ENCODE measurements around the gene ATOH8. TPM values are rescaled to one million over a fixed set of nuclear protein-coding genes. Genes with fewer than 3 reads are reported as not detected.

Gene ATOH8
- total and polyA plus RNA-seq, 9 donors = 9.4 to 37.7 (median 29.6) TPM

GRCh38 chr2:85719609-85720240 is 34.1 kb upstream of the ATOH8 start:
- Histone ChIP-seq H3K27ac (no peak overlapping the region), H3K27me3 (no peaks in the 10 kb centered on the region), H3K36me3 (no peaks in the 10 kb centered on the region), H3K9me3 (no peaks in the 10 kb centered on the region), H3K4me3 (no peak overlapping the region), H3K4me1 (ENCODE audit: insufficient read depth) (peaks cover 9% of the 10 kb centered on the region)
- DNase-seq = no peak
- intact Hi-C loops (cut with DNase I) = loop anchor here in 1 of 4 donors (10.0 kb wide), 1 partner anchor 355 kb away; no protein-coding TSS in a partner anchor
- 82 to 90% (median 87%) methylated on average over 6 of the region's 6 CpGs for WGBS, 3 donors
- TF ChIP-seq POLR2A (IDR thresholded peaks at IDR 0.05) (no peak), EP300 (IDR thresholded peaks at IDR 0.05) (no peak), CTCF (IDR thresholded peaks at IDR 0.05) (no peak)

GRCh38 chr2:85720533-85720932 is 33.3 kb upstream of the ATOH8 start:
- intact Hi-C loops (cut with DNase I) = loop anchor here in 1 of 4 donors (10.0 kb wide), 1 partner anchor 354 kb away; no protein-coding TSS in a partner anchor
- H3K9me3 ChIP-seq = no peaks in the 10 kb centered on the region
- no peak for DNase-seq
- no peak for TF ChIP-seq EP300 (IDR thresholded peaks at IDR 0.05)
- 87 to 93% (median 93%) methylated on average over 1 of the region's 1 CpG for WGBS, 3 donors
- H3K4me3 ChIP-seq = no peak overlapping the region
- no peak overlapping the region for H3K27ac ChIP-seq
- peaks cover 9% of the 10 kb centered on the region for H3K4me1 ChIP-seq (ENCODE audit: insufficient read depth)
- H3K36me3 ChIP-seq = no peaks in the 10 kb centered on the region
- no peaks in the 10 kb centered on the region for H3K27me3 ChIP-seq

- Histone ChIP-seq H3K27ac (no peak overlapping the region), H3K4me3 (no peak overlapping the region), H3K27me3 (no peaks in the 10 kb centered on the region), H3K4me1 (ENCODE audit: insufficient read depth) (peaks cover 9% of the 10 kb centered on the region), H3K9me3 (no peaks in the 10 kb centered on the region), H3K36me3 (no peaks in the 10 kb centered on the region)
- no peak for DNase-seq
- whole genome bisulfite sequencing, 3 donors = 92 to 94% (median 94%) methylated on average over 4 of the region's 4 CpGs
- TF ChIP-seq EP300 (IDR thresholded peaks at IDR 0.05) (no peak), POLR2A (IDR thresholded peaks at IDR 0.05) (no peak), CTCF (IDR thresholded peaks at IDR 0.05) (no peak)
- intact Hi-C loops (cut with DNase I) = loop anchor here in 1 of 4 donors (10.0 kb wide), 1 partner anchor 353 kb away; no protein-coding TSS in a partner anchor
These were observed 32.1 kb upstream of the ATOH8 start for GRCh38 chr2:85721641-85722040.

- 56 to 78% (median 74%) methylated on average over 6 of the region's 6 CpGs for WGBS, 3 donors
- intact Hi-C loops (cut with DNase I) = loop anchor here in 1 of 4 donors (10.0 kb wide), 1 partner anchor 352 kb away; no protein-coding TSS in a partner anchor
These were observed 31.3 kb upstream of the ATOH8 start for GRCh38 chr2:85722519-85722918.

More at GRCh38 chr2:85722519-85722918, 31.3 kb upstream of the ATOH8 start:
- H3K36me3 ChIP-seq = no peaks in the 10 kb centered on the region
- peaks cover 9% of the 10 kb centered on the region for H3K4me1 ChIP-seq (ENCODE audit: insufficient read depth)
- H3K9me3 ChIP-seq = no peaks in the 10 kb centered on the region
- H3K27ac ChIP-seq = no peak overlapping the region
- H3K4me3 ChIP-seq = no peak overlapping the region
- DNase-seq = no peak
- TF ChIP-seq POLR2A (IDR thresholded peaks at IDR 0.05) = no peak
- TF ChIP-seq CTCF (IDR thresholded peaks at IDR 0.05) = no peak
- no peak for TF ChIP-seq EP300 (IDR thresholded peaks at IDR 0.05)
- no peaks in the 10 kb centered on the region for H3K27me3 ChIP-seq
